IMR-90 (cell line): ENCODE measurements around the gene SPDYE1. TPM values are rescaled to one million over a fixed set of nuclear protein-coding genes. Genes with fewer than 3 reads are reported as not detected.

Experiments used
- ATAC-seq: fragments of 200-7000 bp; cut with Tn5 transposase; 2 replicates; pipeline ENCODE4 v1.9.1; 2020; ENCODE audit warnings: low read depth, mild to moderate bottlenecking, moderate library complexity
- BruUV-seq: library from RNA; stranded (reverse); fragments of 400-500 nt; replicated peaks from 2 replicates; lab custom pipeline; 2021; lab: Mats Ljungman, UMichigan
- CTCF ChIA-PET: fragments of 300-600 bp; formaldehyde crosslinking; extraction: SDS; loops from one replicate; lab custom pipeline; 2021; ENCODE audit warnings: antibody characterized with exemption; lab: Yijun Ruan, JAX
- POLR2A ChIA-PET: fragments of 300-600 bp; sonication (Branson Sonifier 250); formaldehyde crosslinking; loops from one replicate; lab custom pipeline; 2022; ENCODE audit warnings: antibody characterized with exemption; ENCODE audit not compliant: unreplicated experiment; lab: Charles Lee
- DNase-seq: peaks from one replicate; pipeline ENCODE4 v3.0.0; 2013
- H2AFZ ChIP-seq: replicated peaks from 2 replicates; pipeline ENCODE3; 2013; ENCODE audit warnings: low read length, mild to moderate bottlenecking; ENCODE audit not compliant: poor library complexity
- H2AK5ac ChIP-seq: 2 replicates; pipeline ENCODE4 v1.6.1; 2013; ENCODE audit warnings: low read depth, low read length, inconsistent platforms
- H2AK9ac ChIP-seq: replicated peaks from 2 replicates; pipeline ENCODE3; 2013; ENCODE audit warnings: mild to moderate bottlenecking, low read depth, low read length, moderate library complexity; ENCODE audit not compliant: poor library complexity
- H2BK120ac ChIP-seq: 2 replicates; pipeline ENCODE4 v1.6.1; 2013; ENCODE audit warnings: low read depth, low read length, inconsistent platforms
- H2BK15ac ChIP-seq: 3 replicates; pipeline ENCODE4 v1.6.1; 2013; ENCODE audit warnings: low read depth, low read length, inconsistent platforms
- H2BK20ac ChIP-seq: 2 replicates; pipeline ENCODE4 v1.6.1; 2013; ENCODE audit warnings: low read depth, mild to moderate bottlenecking, inconsistent platforms, low read length, moderate library complexity
- H2BK5ac ChIP-seq: 2 replicates; pipeline ENCODE4 v1.6.1; 2013; ENCODE audit warnings: mild to moderate bottlenecking, low read depth, low read length, inconsistent platforms; ENCODE audit not compliant: poor library complexity, severe bottlenecking
- H3K14ac ChIP-seq: replicated peaks from 2 replicates; pipeline ENCODE4 v1.6.1; 2013; ENCODE audit warnings: low read depth, low read length, inconsistent platforms
- H3K18ac ChIP-seq: 2 replicates; pipeline ENCODE4 v1.6.1; 2013; ENCODE audit warnings: low read depth, low read length, control low read depth
- H3K23ac ChIP-seq: 2 replicates; pipeline ENCODE4 v1.6.1; 2013; ENCODE audit warnings: low read depth, low read length, inconsistent platforms
- H3K27ac ChIP-seq: 2 replicates; pipeline ENCODE4 v1.5.1; 2013; ENCODE audit warnings: mild to moderate bottlenecking, control low read depth, low read length; ENCODE audit not compliant: insufficient read depth
- H3K27me3 ChIP-seq: 2 replicates; pipeline ENCODE4 v1.6.1; 2013; ENCODE audit warnings: low read length; ENCODE audit not compliant: control insufficient read depth, insufficient read depth
- H3K36me3 ChIP-seq: 2 replicates; pipeline ENCODE4 v1.6.1; 2013; ENCODE audit warnings: low read length, mixed read lengths; ENCODE audit not compliant: control insufficient read depth, insufficient read depth
- H3K4ac ChIP-seq: 2 replicates; pipeline ENCODE4 v1.6.1; 2013; ENCODE audit warnings: low read depth, low read length, inconsistent platforms
- H3K4me1 ChIP-seq: 2 replicates; pipeline ENCODE4 v1.6.1; 2013; ENCODE audit warnings: low read length, mixed read lengths; ENCODE audit not compliant: control insufficient read depth, insufficient read depth
- H3K4me2 ChIP-seq: 2 replicates; pipeline ENCODE4 v1.6.1; 2013; ENCODE audit warnings: low read depth, mild to moderate bottlenecking, control low read depth, low read length, moderate library complexity
- H3K4me3 ChIP-seq: 2 replicates; pipeline ENCODE4 v1.5.1; 2013; ENCODE audit warnings: low read depth, mild to moderate bottlenecking, control low read depth, low read length, moderate library complexity; ENCODE audit not compliant: insufficient read depth
- H3K56ac ChIP-seq: 2 replicates; pipeline ENCODE4 v1.6.1; 2013; ENCODE audit warnings: low read length, inconsistent platforms; ENCODE audit not compliant: insufficient read depth; ENCODE audit errors: extremely low read depth
- H3K79me1 ChIP-seq, 2 experiments: 2 replicates each; pipeline ENCODE4 v1.6.1; 2013; ENCODE audit warnings: low read length in 2 of 2, inconsistent platforms in 1 of 2, low read depth in 1 of 2
- H3K9ac ChIP-seq: 2 replicates; pipeline ENCODE4 v1.6.1; 2013; ENCODE audit warnings: low read depth, low read length, control low read depth
- H3K9me1 ChIP-seq: 2 replicates; pipeline ENCODE4 v1.6.1; 2013; ENCODE audit warnings: low read length, inconsistent platforms; ENCODE audit not compliant: insufficient read depth
- H3K9me3 ChIP-seq: 2 replicates; pipeline ENCODE4 v1.6.1; 2013; ENCODE audit warnings: low read length; ENCODE audit not compliant: control insufficient read depth, insufficient read depth
- H4K20me1 ChIP-seq: 2 replicates; pipeline ENCODE4 v1.6.1; 2013; ENCODE audit warnings: low read length, inconsistent platforms; ENCODE audit not compliant: insufficient read depth
- H4K5ac ChIP-seq: 2 replicates; pipeline ENCODE4 v1.6.1; 2013; ENCODE audit warnings: mild to moderate bottlenecking, low read depth, low read length, control low read depth
- H4K8ac ChIP-seq, 2 experiments: 2 replicates each; pipeline ENCODE4 v1.6.1; 2013; ENCODE audit warnings: low read depth in 2 of 2, low read length in 2 of 2, control low read depth in 1 of 2, inconsistent platforms in 1 of 2
- H4K91ac ChIP-seq: 2 replicates; pipeline ENCODE4 v1.6.1; 2013; ENCODE audit warnings: low read depth, low read length, inconsistent platforms; ENCODE audit not compliant: insufficient read depth
- BHLHE40 ChIP-seq: fragments of 150-350 bp; IDR thresholded peaks from 2 replicates; pipeline ENCODE4 v1.6.1; 2016; ENCODE audit warnings: mild to moderate bottlenecking, low read depth, low read length
- CEBPB ChIP-seq: IDR thresholded peaks from 2 replicates; pipeline ENCODE4 v1.6.1; 2012; ENCODE audit warnings: low read depth, low read length, improper control_type of control experiment
- CHD1 ChIP-seq: IDR thresholded peaks from 2 replicates; pipeline ENCODE4 v1.6.1; 2012; ENCODE audit warnings: low read depth, low read length, improper control_type of control experiment
- FOS ChIP-seq: fragments of 150-350 bp; IDR thresholded peaks from 2 replicates; pipeline ENCODE4 v1.6.1; 2016; ENCODE audit warnings: low read depth, low read length
- MAFK ChIP-seq: IDR thresholded peaks from 2 replicates; pipeline ENCODE4 v1.6.1; 2012; ENCODE audit warnings: low read depth, low read length, improper control_type of control experiment
- MAZ ChIP-seq: IDR thresholded peaks from 2 replicates; pipeline ENCODE4 v1.6.1; 2012; ENCODE audit warnings: low read depth, mild to moderate bottlenecking, low read length, improper control_type of control experiment, moderate library complexity, borderline replicate concordance
- MXI1 ChIP-seq: IDR thresholded peaks from 2 replicates; pipeline ENCODE4 v1.6.1; 2012; ENCODE audit warnings: low read depth, mild to moderate bottlenecking, low read length, moderate library complexity, borderline replicate concordance
- NFE2L2 ChIP-seq: fragments of 150-350 bp; IDR thresholded peaks from 2 replicates; pipeline ENCODE4 v1.6.1; 2016; ENCODE audit warnings: low read depth, mild to moderate bottlenecking, low read length
- POLR2A ChIP-seq: IDR thresholded peaks from 2 replicates; pipeline ENCODE4 v1.6.1; 2012; ENCODE audit warnings: mild to moderate bottlenecking, low read depth, low read length
- RAD21 ChIP-seq: IDR thresholded peaks from 2 replicates; pipeline ENCODE4 v1.6.1; 2012; ENCODE audit warnings: low read length, improper control_type of control experiment
- RCOR1 ChIP-seq: IDR thresholded peaks from 2 replicates; pipeline ENCODE4 v1.6.1; 2012; ENCODE audit warnings: mild to moderate bottlenecking, low read length, improper control_type of control experiment; ENCODE audit not compliant: insufficient replicate concordance
- RFX5 ChIP-seq: IDR thresholded peaks from 2 replicates; pipeline ENCODE4 v1.8.0; 2012; ENCODE audit warnings: low read depth, mild to moderate bottlenecking, low read length, moderate library complexity
- SMC3 ChIP-seq: fragments of 150-350 bp; IDR thresholded peaks from 2 replicates; pipeline ENCODE4 v1.6.1; 2016; ENCODE audit warnings: low read depth, mild to moderate bottlenecking, antibody characterized with exemption, low read length, moderate library complexity
- WGBS, 2 experiments: methylation state at CpG; one replicate each; pipeline versions ENCODE4 v1.1.5 to v1.1.7; 2013; ENCODE audit warnings: missing lambda C conversion rate in 2 of 2; ENCODE audit not compliant: insufficient read length in 1 of 2; ENCODE audit errors: extremely low coverage in 2 of 2; 5-methylcytosine and 5-hydroxymethylcytosine counted together
- dilution Hi-C: fragments of 300-500 bp; cut with HindIII; formaldehyde crosslinking; loops from one replicate; pipeline ENCODE4 v1.14.3; 2018; ENCODE audit warnings: low sequenced_read_pairs; ENCODE audit not compliant: unreplicated experiment
- in situ Hi-C: fragments of 300-500 bp; cut with MboI; formaldehyde crosslinking; loops from 3 replicates; pipeline ENCODE4 v1.14.3; 2019; ENCODE audit warnings: low sequenced_read_pairs, inconsistent platforms, mixed read lengths
- intact Hi-C: fragments of 100-400 bp; cut with micrococcal nuclease; formaldehyde crosslinking; loops from 2 replicates; pipeline ENCODE4 v1.10.0; 2022
- polyA plus RNA-seq, 3 experiments: library from polyadenylated mRNA; depleted of rRNA; stranded (reverse); fragments of >200 nt; gene quantifications; 2 replicates each; pipeline ENCODE4 v1.2.3, GENCODE V29; 2012; ENCODE audit warnings: low replicate concordance in 1 of 3
- total RNA-seq: library from RNA; depleted of rRNA; stranded (reverse); fragments of >200 nt; gene quantifications from 2 replicates; pipeline ENCODE4 v1.2.3, GENCODE V29; 2012
- TF ChIP-seq, protein P1 (sequence below): conservative IDR thresholded peaks from 2 replicates; pipeline ENCODE4 v1.5.1; 2012; ENCODE audit warnings: mild to moderate bottlenecking, low read depth, low read length, improper control_type of control experiment
- TF ChIP-seq, protein P2 (sequence below): fragments of 150-350 bp; IDR thresholded peaks from 2 replicates; pipeline ENCODE4 v1.6.1; 2017; ENCODE audit warnings: mild to moderate bottlenecking, antibody characterized with exemption, low read length, low read depth
- TF ChIP-seq, protein P3 (sequence below): fragments of 150-350 bp; IDR thresholded peaks from 2 replicates; pipeline ENCODE4 v1.6.1; 2016; ENCODE audit warnings: low read depth, mild to moderate bottlenecking, low read length, moderate library complexity, borderline replicate concordance

SPDYE1 gene
- total and polyA plus RNA-seq, 2 of the 4 experiments (the other 2 are of a cell fraction) = not detected

DNA sequence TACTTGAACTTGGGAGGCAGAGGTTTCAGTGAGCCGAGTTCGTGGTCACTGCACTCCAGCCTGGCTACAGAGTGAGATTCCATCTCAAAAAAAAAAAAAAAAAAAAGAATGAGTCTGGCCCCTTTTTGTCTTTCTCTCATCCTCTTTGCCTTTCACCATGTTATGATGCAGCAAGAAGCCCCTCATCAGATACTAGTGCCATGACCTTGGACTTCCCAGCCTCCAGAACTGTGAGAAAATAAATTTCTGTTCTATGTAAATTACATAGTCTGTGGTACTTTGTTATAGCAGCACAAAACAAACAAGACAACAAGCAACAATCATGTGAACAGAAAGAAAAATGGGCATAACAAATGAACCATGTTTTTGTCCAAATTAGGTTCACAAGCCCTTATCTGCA, 44.5 kb downstream of the SPDYE1 start:
- Histone ChIP-seq H3K9me1 (peaks cover 20% of the 10 kb centered on the region), H3K27ac (no peak overlapping the region), H2BK20ac (no peak overlapping the region), H3K27me3 (no peaks in the 10 kb centered on the region), H2AK9ac (no peak overlapping the region), H2BK120ac (no peak overlapping the region), H3K14ac (no peak overlapping the region), H4K5ac (no peak overlapping the region), H3K4me2 (no peak overlapping the region), H2AK5ac (no peak overlapping the region), H4K8ac (no peak overlapping the region), H3K9ac (no peak overlapping the region), H3K4me3 (no peak overlapping the region), H3K56ac (no peak overlapping the region), H3K9me3 (no peaks in the 10 kb centered on the region), H4K20me1 (peaks cover 15% of the 10 kb centered on the region; the same call in 1 of the 2 replicates), H3K18ac (no peak overlapping the region), H3K79me1 (peaks cover 18 to 32% of the 10 kb centered on the region in 2 experiments), H3K4me1 (peaks cover 10% of the 10 kb centered on the region), H2BK5ac (no peak overlapping the region), H3K36me3 (peaks cover 8% of the 10 kb centered on the region), H2BK15ac (no peak overlapping the region), H3K23ac (no peak overlapping the region), H3K4ac (no peak overlapping the region), H4K91ac (no peak overlapping the region), H2AFZ (no peak overlapping the region)
- no CpG with 5 or more reads among the region's 2 CpGs for WGBS, 2 experiments
- dilution Hi-C loops = no loop called here
- in situ Hi-C loops = no loop called here
- intact Hi-C loops = no loop called here
- DNase-seq (no peak), ATAC-seq (no peak)
- TF ChIP-seq MAZ = no peak
- TF ChIP-seq, protein P1, sequence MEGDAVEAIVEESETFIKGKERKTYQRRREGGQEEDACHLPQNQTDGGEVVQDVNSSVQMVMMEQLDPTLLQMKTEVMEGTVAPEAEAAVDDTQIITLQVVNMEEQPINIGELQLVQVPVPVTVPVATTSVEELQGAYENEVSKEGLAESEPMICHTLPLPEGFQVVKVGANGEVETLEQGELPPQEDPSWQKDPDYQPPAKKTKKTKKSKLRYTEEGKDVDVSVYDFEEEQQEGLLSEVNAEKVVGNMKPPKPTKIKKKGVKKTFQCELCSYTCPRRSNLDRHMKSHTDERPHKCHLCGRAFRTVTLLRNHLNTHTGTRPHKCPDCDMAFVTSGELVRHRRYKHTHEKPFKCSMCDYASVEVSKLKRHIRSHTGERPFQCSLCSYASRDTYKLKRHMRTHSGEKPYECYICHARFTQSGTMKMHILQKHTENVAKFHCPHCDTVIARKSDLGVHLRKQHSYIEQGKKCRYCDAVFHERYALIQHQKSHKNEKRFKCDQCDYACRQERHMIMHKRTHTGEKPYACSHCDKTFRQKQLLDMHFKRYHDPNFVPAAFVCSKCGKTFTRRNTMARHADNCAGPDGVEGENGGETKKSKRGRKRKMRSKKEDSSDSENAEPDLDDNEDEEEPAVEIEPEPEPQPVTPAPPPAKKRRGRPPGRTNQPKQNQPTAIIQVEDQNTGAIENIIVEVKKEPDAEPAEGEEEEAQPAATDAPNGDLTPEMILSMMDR = no peak
- TF ChIP-seq CEBPB = no peak
- no peak for TF ChIP-seq CHD1
- TF ChIP-seq SMC3 = no peak
- no peak for TF ChIP-seq POLR2A
- TF ChIP-seq NFE2L2 = no peak
- TF ChIP-seq RAD21 = no peak
- no peak for TF ChIP-seq BHLHE40
- TF ChIP-seq, protein P2, sequence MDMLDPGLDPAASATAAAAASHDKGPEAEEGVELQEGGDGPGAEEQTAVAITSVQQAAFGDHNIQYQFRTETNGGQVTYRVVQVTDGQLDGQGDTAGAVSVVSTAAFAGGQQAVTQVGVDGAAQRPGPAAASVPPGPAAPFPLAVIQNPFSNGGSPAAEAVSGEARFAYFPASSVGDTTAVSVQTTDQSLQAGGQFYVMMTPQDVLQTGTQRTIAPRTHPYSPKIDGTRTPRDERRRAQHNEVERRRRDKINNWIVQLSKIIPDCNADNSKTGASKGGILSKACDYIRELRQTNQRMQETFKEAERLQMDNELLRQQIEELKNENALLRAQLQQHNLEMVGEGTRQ = no peak
- no peak for TF ChIP-seq RFX5
- no peak for TF ChIP-seq MAFK
- TF ChIP-seq, protein P3, sequence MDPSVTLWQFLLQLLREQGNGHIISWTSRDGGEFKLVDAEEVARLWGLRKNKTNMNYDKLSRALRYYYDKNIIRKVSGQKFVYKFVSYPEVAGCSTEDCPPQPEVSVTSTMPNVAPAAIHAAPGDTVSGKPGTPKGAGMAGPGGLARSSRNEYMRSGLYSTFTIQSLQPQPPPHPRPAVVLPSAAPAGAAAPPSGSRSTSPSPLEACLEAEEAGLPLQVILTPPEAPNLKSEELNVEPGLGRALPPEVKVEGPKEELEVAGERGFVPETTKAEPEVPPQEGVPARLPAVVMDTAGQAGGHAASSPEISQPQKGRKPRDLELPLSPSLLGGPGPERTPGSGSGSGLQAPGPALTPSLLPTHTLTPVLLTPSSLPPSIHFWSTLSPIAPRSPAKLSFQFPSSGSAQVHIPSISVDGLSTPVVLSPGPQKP = no peak
- TF ChIP-seq RCOR1 = no peak
- no peak for TF ChIP-seq FOS
- no peak for TF ChIP-seq MXI1
- ChIA-PET POLR2A (no interaction called here), CTCF (no interaction called here)
- no TSS peak for BruUV-seq
